ENCODE results near the gene MBNL1. TPM values are rescaled to one million over a fixed set of nuclear protein-coding genes. Genes with fewer than 3 reads are reported as not detected.

MBNL1 gene
- total and polyA plus RNA-seq, 2 of the 13 experiments (the other 11 are each of a cell fraction or from before 2014, with no cell fraction given): 27.1 to 55.4 TPM

- DNase-seq (ENCODE audit: low spot score): peak; percentile 94
- H3K4me3 ChIP-seq (replicated peaks in 1 of 3; ENCODE audit: insufficient read depth in 1 of 3, low read depth in 2 of 3, low read length in 3 of 3): peak overlapping the region in 1 of 3 experiments; percentile 6; a peak in 1 of 6 replicates
- TF ChIP-seq TRAFD1 (CRISPR knock-in tag; IDR thresholded peaks at IDR 0.05; ENCODE audit: borderline replicate concordance) (no peak), ZNF296 (CRISPR knock-in tag; conservative IDR thresholded peaks at IDR 0.05) (no peak), PATZ1 (CRISPR knock-in tag; IDR thresholded peaks at IDR 0.05) (peak; percentile 33; the same call in 1 of the 2 replicates), ZNF737 (CRISPR knock-in tag; IDR thresholded peaks at IDR 0.05; ENCODE audit: borderline replicate concordance) (no peak), FOXA3 (CRISPR knock-in tag; IDR thresholded peaks at IDR 0.05) (peak; percentile 80), HHEX (CRISPR knock-in tag; IDR thresholded peaks at IDR 0.05) (no peak), NFYB (CRISPR knock-in tag; IDR thresholded peaks at IDR 0.05) (no peak), ZBTB38 (CRISPR knock-in tag; IDR thresholded peaks at IDR 0.05) (no peak), NBN (conservative IDR thresholded peaks at IDR 0.05) (no peak), TFAP4 (IDR thresholded peaks at IDR 0.05; ENCODE audit: borderline replicate concordance, low read depth) (no peak; the same call in 1 of the 2 replicates), PCBP1 (IDR thresholded peaks at IDR 0.05; ENCODE audit: borderline replicate concordance, low read depth, low read length) (no peak), ETV6 (CRISPR knock-in tag; conservative IDR thresholded peaks at IDR 0.05) (no peak), JUNB (CRISPR knock-in tag; IDR thresholded peaks at IDR 0.05; ENCODE audit: borderline replicate concordance) (peak; percentile 40; the same call in 1 of the 2 replicates), IKZF1 (IDR thresholded peaks at IDR 0.05) (no peak), ZNF770 (CRISPR knock-in tag; IDR thresholded peaks at IDR 0.05) (no peak)
- TF ChIP-seq, protein P1, sequence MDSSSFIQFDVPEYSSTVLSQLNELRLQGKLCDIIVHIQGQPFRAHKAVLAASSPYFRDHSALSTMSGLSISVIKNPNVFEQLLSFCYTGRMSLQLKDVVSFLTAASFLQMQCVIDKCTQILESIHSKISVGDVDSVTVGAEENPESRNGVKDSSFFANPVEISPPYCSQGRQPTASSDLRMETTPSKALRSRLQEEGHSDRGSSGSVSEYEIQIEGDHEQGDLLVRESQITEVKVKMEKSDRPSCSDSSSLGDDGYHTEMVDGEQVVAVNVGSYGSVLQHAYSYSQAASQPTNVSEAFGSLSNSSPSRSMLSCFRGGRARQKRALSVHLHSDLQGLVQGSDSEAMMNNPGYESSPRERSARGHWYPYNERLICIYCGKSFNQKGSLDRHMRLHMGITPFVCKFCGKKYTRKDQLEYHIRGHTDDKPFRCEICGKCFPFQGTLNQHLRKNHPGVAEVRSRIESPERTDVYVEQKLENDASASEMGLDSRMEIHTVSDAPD (CRISPR knock-in tag; IDR thresholded peaks at IDR 0.05): no peak
Measured at GRCh38 chr3:152258448-152259393, 10.0 kb upstream of the MBNL1 start.

More at GRCh38 chr3:152258448-152259393, 10.0 kb upstream of the MBNL1 start:
- Histone ChIP-seq H2AFZ (ENCODE audit: low read length) (no peak overlapping the region), H3K4me1 (ENCODE audit: insufficient read depth, low read length) (peaks cover 35% of the 10 kb centered on the region), H3K27ac (ENCODE audit: extremely low read length, insufficient read depth, low read length) (peak overlapping the region; percentile 56), H3K27me3 (ENCODE audit: control insufficient read depth in 1 of 2, insufficient read depth in 2 of 2, low read length in 2 of 2) (no peaks in the 10 kb centered on the region), H3K9me3 (ENCODE audit: low read length) (no peaks in the 10 kb centered on the region), H3K79me2 (ENCODE audit: insufficient read depth, low read length) (no peaks in the 10 kb centered on the region), H3K4me2 (ENCODE audit: low read depth, low read length) (peak overlapping the region; percentile 59), H4K20me1 (ENCODE audit: insufficient read depth, low read length) (no peaks in the 10 kb centered on the region), H3K36me3 (replicated peaks in 1 of 2; ENCODE audit: control insufficient read depth in 1 of 2, insufficient read depth in 2 of 2, low read length in 2 of 2) (no peaks in the 10 kb centered on the region), H3K9ac (ENCODE audit: insufficient read depth, low read depth, low read length) (peak overlapping the region; percentile 35)
- ATAC-seq (peak; percentile 98), FAIRE-seq (no peak)
- intact Hi-C loops (cut with micrococcal nuclease; ENCODE audit: unreplicated experiment) (no loop called here), in situ Hi-C loops (cut with HindIII; ENCODE audit: extremely low pct_ligation_motif_present, low pct_unique_long_range_greater_than_20kb) (no loop called here)
- POLR2A ChIA-PET: interaction anchor here (1.1 to 1.4 kb wide), 2 partner anchors 10 to 16 kb away, joined by 5 to 11 read pairs; partner anchors contain the start of gene MBNL1
- 15% methylated on average over 7 of the region's 7 CpGs for WGBS (ENCODE audit: low lambda C conversion rate)
- BruUV-seq (replicated peaks): no TSS peak
- CTCF ChIA-PET (ENCODE audit: low intra/inter-chr PET ratio, low total read pairs): no interaction called here
